ENCODE measurements around the gene EVC. TPM values are rescaled to one million over a fixed set of nuclear protein-coding genes. Genes with fewer than 3 reads are reported as not detected.

The EVC gene
- total RNA-seq, 1 donor from 2014 or later: 8.7 TPM

- intact Hi-C loops (cut with DNase I): no loop called here
- peak; percentile 68 for DNase-seq (ENCODE audit: low spot score)
Observed at GRCh38 chr4:5707778-5708448, 3.1 kb upstream of the EVC start.

- intact Hi-C loops (cut with DNase I): no loop called here
- peak; percentile 88 for DNase-seq (ENCODE audit: low spot score)
Observed at GRCh38 chr4:5708449-5709206, 2.4 kb upstream of the EVC start, which contains the start of gene EVC2. Gene EVC2 (minus strand): TSS chr4:5708559. CDS start chr4:5708513, 46 bp downstream.

GRCh38 chr4:5709207-5709575, 1.8 kb upstream of the EVC start:
- DNase-seq (ENCODE audit: low spot score): peak; percentile 54
- intact Hi-C loops (cut with DNase I): no loop called here

GRCh38 chr4:5710065-5710960, 688 bp upstream of the EVC start:
- intact Hi-C loops (cut with DNase I): no loop called here
- DNase-seq (ENCODE audit: low spot score): peak; percentile 63

- peak; percentile 74 for DNase-seq (ENCODE audit: low spot score)
- intact Hi-C loops (cut with DNase I): loop anchor here (1.0 kb wide), 1 partner anchor 38 kb away; no protein-coding TSS in a partner anchor
Observed at GRCh38 chr4:5711479-5712184, 631 bp downstream of the EVC start.

- intact Hi-C loops (cut with DNase I): no loop called here
- no peak for DNase-seq (ENCODE audit: low spot score)
Observed at GRCh38 chr4:5712517-5712916, 1.5 kb downstream of the EVC start.

- no peak for DNase-seq (ENCODE audit: low spot score)
- intact Hi-C loops (cut with DNase I): no loop called here
Observed at GRCh38 chr4:5712931-5713330, 1.9 kb downstream of the EVC start.

GRCh38 chr4:5713861-5714260, 2.9 kb downstream of the EVC start:
- intact Hi-C loops (cut with DNase I): no loop called here
- no peak for DNase-seq (ENCODE audit: low spot score)

- no peak for DNase-seq (ENCODE audit: low spot score)
- intact Hi-C loops (cut with DNase I): no loop called here
Observed at GRCh38 chr4:5715357-5715756, 4.4 kb downstream of the EVC start.

- intact Hi-C loops (cut with DNase I): no loop called here
- DNase-seq (ENCODE audit: low spot score): no peak
Observed at GRCh38 chr4:5716391-5716790, 5.4 kb downstream of the EVC start.

GRCh38 chr4:5717449-5718158, 6.6 kb downstream of the EVC start:
- no peak for DNase-seq (ENCODE audit: low spot score)
- intact Hi-C loops (cut with DNase I): no loop called here

GRCh38 chr4:5718411-5718810, 7.4 kb downstream of the EVC start:
- DNase-seq (ENCODE audit: low spot score): no peak
- intact Hi-C loops (cut with DNase I): no loop called here

GRCh38 chr4:5719350-5720055, 8.5 kb downstream of the EVC start:
- intact Hi-C loops (cut with DNase I): no loop called here
- DNase-seq (ENCODE audit: low spot score): no peak

GRCh38 chr4:5720157-5720850, 9.3 kb downstream of the EVC start:
- DNase-seq (ENCODE audit: low spot score): no peak
- intact Hi-C loops (cut with DNase I): no loop called here

GRCh38 chr4:5720980-5721379, 10.0 kb downstream of the EVC start:
- no peak for DNase-seq (ENCODE audit: low spot score)
- intact Hi-C loops (cut with DNase I): no loop called here

GRCh38 chr4:5721923-5722322, 10.9 kb downstream of the EVC start:
- intact Hi-C loops (cut with DNase I): no loop called here
- DNase-seq (ENCODE audit: low spot score): no peak

GRCh38 chr4:5722328-5722727, 11.3 kb downstream of the EVC start:
- intact Hi-C loops (cut with DNase I): no loop called here

GRCh38 chr4:5724377-5724776, 13.4 kb downstream of the EVC start:
- intact Hi-C loops (cut with DNase I): no loop called here
- no peak for DNase-seq (ENCODE audit: low spot score)

More at GRCh38 chr4:5722328-5722727, 11.3 kb downstream of the EVC start:
- no peak for DNase-seq (ENCODE audit: low spot score)
